HUDEP-2 (cell line): Measurements from ENCODE around the gene GMDS.

ENCODE experiments used
- DNase-seq, 76 experiments: peaks; one replicate each; lab custom pipeline; 2025; ENCODE audit not compliant: unreplicated experiment in 76 of 76; lab: John Stamatoyannopoulos, UW

The GMDS gene

DNA sequence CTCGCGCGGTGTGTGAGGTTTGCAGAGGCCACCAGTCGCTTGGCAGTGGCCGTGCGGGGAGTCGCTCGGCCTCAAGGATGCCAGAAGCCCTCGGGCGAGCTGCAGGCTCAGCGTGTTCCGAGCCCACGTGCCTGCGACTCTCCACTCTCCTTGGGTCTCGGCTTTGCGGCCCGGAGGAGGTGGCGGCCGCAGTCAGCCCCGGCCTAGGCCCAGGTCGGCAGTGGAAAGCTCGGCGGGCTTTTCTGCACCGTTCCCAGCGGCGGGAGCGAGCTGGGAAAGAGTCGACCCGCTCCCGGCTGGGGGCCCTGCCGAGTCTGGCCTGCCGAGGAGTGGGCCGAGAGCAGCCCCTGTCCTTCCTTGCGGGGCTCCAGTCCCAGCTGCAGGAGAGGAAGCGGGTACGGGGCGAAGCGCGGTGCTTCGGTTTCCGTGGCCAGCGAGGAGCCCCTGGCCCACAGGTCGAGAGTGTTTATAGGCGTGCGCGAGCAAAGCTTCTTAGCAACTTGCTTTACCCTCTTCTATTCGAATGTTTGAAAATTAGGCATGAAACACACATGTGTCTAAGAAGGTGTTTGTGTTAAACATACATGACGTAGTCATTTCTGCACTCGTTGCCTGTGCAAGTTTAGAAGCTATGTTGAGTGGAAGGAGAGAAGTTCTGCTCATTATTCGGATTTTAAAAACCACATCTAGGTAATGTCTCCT lies 630.1 kb downstream of the GMDS start:
- DNase-seq = no peak

DNA sequence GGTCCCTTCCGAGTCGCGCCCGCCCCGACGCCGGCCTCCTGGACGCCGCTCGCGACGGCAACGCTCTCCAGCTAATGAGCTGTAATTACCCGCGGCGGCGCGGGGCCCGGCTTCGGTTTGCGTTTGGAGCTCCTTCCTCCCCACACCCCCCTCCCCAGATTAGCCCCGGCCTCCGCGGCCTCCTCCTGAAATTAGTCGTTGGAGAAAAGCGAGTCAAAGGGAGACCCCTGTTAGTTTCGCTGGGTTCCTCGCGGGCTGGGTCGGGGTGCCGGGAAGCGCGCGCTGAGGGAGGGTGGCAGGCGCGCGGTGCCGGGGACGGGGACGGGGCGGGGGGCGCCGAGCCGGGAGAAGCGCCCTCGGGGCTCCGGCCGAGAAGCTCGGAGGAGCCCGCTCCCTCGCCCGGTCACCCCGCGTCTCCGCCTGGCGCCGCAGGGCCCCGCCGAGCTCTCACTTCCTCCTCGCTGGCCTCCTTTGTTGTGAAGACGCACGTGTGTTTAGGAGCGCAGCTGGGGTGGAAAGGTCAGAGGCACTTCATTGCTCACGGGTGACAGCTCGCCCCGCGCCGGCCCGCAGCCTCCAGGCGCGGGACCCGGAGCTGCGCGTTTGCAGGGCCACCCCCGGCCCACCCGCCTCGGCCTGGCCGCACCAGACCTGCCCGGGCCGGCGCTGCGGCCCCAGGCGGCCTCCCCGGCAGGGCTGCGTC lies 630.8 kb downstream of the GMDS start:
- DNase-seq = no peak

DNA sequence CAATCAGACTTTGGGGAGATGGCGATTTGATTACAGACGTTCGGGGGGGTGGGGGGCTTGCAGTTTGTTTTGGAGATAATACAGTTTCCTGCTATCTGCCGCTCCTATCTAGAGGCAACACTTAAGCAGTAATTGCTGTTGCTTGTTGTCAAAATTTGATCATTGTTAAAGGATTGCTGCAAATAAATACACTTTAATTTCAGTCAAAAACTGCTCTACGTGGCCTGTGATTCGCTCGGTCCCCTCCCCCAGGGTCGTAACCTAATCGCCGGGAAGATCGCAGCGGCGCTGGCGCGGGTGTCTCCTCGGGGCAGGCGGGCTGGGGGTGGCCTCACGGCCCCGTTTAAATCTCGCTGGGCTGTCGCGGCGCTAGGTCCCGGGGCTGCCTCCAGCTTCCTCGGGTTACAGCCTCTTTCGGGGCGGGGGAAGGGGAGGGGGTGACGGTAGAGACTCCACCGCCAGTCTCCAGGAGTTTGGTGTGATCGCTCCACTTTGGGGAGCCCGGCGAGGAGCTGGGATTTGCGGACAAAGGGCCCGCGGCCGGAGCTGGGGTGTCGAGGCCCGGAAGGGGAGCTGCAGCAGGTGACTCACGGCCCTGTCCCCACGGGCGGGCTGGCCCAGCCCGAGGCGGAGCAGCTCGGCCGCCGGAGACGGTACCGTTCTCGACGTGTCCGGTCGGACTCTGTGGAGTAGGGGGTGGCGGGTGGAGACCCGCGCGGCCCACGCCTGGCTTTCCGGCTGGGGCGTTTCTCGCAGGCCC lies 631.5 kb downstream of the GMDS start:
- no peak for DNase-seq

DNA sequence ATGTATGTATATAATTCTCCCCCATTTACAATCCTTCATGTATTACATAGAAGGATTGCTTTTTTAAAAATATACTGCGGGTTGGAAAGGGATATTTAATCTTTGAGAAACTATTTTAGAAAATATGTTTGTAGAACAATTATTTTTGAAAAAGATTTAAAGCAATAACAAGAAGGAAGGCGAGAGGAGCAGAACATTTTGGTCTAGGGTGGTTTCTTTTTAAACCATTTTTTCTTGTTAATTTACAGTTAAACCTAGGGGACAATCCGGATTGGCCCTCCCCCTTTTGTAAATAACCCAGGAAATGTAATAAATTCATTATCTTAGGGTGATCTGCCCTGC lies 632.1 kb downstream of the GMDS start:
- DNase-seq = no peak

DNA sequence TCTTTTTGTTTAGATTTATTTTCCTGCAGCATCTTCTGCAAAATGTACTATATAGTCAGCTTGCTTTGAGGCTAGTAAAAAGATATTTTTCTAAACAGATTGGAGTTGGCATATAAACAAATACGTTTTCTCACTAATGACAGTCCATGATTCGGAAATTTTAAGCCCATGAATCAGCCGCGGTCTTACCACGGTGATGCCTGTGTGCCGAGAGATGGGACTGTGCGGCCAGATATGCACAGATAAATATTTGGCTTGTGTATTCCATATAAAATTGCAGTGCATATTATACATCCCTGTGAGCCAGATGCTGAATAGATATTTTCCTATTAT lies 632.5 kb downstream of the GMDS start:
- DNase-seq = no peak

DNA sequence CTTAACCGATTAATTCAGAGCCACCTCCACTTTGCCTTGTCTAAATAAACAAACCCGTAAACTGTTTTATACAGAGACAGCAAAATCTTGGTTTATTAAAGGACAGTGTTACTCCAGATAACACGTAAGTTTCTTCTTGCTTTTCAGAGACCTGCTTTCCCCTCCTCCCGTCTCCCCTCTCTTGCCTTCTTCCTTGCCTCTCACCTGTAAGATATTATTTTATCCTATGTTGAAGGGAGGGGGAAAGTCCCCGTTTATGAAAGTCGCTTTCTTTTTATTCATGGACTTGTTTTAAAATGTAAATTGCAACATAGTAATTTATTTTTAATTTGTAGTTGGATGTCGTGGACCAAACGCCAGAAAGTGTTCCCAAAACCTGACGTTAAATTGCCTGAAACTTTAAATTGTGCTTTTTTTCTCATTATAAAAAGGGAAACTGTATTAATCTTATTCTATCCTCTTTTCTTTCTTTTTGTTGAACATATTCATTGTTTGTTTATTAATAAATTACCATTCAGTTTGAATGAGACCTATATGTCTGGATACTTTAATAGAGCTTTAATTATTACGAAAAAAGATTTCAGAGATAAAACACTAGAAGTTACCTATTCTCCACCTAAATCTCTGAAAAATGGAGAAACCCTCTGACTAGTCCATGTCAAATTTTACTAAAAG lies 633.0 kb downstream of the GMDS start:
- DNase-seq = no peak

DNA sequence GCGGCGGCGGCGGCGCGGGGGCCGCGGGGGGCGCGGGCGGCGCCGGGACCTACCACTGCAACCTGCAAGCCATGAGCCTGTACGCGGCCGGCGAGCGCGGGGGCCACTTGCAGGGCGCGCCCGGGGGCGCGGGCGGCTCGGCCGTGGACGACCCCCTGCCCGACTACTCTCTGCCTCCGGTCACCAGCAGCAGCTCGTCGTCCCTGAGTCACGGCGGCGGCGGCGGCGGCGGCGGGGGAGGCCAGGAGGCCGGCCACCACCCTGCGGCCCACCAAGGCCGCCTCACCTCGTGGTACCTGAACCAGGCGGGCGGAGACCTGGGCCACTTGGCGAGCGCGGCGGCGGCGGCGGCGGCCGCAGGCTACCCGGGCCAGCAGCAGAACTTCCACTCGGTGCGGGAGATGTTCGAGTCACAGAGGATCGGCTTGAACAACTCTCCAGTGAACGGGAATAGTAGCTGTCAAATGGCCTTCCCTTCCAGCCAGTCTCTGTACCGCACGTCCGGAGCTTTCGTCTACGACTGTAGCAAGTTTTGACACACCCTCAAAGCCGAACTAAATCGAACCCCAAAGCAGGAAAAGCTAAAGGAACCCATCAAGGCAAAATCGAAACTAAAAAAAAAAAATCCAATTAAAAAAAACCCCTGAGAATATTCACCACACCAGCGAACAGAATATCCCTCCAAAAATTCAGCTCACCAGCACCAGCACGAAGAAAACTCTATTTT lies 633.7 kb downstream of the GMDS start:
- peak in 3 of 76 experiments; percentile 9 to 34 (median 11) for DNase-seq

DNA sequence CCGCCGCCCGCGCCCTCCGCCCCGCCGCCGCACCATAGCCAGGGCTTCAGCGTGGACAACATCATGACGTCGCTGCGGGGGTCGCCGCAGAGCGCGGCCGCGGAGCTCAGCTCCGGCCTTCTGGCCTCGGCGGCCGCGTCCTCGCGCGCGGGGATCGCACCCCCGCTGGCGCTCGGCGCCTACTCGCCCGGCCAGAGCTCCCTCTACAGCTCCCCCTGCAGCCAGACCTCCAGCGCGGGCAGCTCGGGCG lies 634.2 kb downstream of the GMDS start:
- no peak for DNase-seq

DNA sequence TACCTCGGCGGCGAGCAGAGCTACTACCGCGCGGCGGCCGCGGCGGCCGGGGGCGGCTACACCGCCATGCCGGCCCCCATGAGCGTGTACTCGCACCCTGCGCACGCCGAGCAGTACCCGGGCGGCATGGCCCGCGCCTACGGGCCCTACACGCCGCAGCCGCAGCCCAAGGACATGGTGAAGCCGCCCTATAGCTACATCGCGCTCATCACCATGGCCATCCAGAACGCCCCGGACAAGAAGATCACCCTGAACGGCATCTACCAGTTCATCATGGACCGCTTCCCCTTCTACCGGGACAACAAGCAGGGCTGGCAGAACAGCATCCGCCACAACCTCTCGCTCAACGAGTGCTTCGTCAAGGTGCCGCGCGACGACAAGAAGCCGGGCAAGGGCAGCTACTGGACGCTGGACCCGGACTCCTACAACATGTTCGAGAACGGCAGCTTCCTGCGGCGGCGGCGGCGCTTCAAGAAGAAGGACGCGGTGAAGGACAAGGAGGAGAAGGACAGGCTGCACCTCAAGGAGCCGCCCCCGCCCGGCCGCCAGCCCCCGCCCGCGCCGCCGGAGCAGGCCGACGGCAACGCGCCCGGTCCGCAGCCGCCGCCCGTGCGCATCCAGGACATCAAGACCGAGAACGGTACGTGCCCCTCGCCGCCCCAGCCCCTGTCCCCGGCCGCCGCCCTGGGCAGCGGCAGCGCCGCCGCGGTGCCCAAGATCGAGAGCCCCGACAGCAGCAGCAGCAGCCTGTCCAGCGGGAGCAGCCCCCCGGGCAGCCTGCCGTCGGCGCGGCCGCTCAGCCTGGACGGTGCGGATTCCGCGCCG lies 634.7 kb downstream of the GMDS start:
- peak in 8 of 76 experiments; percentile 14 to 74 (median 28) for DNase-seq

DNA sequence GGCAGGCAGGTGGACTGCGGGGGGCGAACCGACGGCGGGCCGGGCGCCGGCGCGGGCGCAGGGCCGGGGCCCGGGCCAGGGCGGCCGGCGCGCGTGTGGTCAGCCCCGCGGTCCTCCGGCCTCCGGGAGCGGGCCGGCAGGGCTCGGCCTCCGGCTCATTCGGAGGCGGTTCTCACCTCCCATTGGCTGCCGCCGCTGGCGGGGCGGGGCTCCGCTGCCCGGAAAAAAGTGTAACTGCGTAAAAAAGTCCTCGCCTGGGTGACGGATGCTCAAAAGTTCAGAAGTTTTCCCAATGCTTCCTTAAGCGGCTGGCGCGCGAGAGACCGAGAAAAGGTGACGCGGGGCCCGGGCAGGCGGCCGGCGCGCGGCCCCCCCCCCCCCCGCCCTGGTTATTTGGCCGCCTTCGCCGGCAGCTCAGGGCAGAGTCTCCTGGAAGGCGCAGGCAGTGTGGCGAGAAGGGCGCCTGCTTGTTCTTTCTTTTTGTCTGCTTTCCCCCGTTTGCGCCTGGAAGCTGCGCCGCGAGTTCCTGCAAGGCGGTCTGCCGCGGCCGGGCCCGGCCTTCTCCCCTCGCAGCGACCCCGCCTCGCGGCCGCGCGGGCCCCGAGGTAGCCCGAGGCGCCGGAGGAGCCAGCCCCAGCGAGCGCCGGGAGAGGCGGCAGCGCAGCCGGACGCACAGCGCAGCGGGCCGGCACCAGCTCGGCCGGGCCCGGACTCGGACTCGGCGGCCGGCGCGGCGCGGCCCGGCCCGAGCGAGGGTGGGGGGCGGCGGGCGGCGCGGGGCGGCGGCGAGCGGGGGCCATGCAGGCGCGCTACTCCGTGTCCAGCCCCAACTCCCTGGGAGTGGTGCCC lies 635.5 kb downstream of the GMDS start, which contains the start of gene FOXC1:
Gene FOXC1 (plus strand): TSS at position 268 of the 849 bp plus-strand sequence. CDS start 531 bp downstream, at position 799.
- DNase-seq = peak in 49 of 76 experiments; percentile 9 to 71 (median 38)

DNA sequence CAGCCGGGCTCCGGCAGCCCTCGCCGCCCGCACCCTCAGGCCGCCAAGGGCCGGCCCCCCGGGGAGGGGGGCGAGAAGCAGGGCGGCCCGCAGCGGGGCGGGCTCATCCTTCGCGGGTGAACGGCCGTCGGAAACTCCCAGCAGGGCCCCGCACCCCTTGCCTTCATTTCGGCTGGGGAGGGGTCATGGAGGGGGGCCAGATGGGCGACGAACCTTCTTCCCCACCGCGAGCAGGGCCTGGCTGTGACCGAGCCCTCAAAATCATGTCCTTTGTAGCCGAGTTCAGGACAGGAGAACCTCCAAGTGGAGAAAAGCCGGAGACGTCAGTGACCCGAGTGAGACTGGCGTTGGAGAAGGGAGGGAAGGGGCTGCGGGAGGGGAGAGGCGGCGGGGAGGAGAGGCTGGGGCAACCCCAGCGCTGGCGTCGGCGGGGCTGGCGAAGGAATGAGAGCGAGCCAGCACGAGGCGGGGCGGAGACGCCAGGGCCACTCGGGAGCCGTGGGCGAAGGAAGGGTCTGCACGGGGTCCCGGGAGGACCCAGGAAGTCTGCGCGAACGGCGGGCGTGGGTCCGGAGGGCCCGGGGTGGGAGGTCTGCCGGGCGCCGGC lies 636.3 kb downstream of the GMDS start:
- no peak for DNase-seq

DNA sequence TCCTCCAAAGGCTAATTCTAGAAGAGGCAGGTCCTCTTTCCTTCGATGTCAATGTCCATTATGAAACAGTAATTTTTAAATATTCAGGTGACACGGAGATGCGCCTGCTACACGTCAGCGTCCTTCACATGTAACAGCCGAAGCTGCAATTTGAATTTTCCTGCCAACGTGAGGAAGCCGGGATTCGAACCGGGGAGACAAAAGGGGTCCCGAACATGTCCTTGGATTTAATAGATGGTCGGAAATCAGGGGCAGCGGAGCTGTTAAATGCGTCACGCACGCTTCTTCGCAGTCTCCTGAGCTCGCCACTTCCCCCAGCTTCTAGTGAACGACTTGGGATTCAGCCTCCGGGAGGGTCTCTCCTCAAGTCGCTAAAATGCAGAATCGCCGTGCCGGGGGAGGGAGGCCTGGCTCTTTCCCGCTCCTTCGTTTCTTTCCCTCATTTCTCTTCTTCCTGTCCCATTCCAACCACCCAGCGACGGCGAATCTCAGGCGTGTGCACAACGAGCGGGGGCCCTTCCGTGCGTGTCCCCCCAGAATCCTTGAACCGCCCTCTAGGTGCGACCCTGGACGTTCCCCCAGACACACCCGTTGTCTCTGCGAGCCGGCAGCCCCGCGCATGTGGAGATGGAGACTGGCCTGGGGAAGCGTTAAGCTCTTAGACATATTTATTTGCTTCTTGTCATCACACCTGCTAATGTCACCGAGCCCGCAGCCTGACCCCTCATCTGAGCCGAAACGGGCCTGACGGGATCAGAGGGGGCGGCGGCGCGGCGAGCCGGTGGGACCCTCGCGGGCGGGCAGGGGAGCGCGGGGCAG lies 637.0 kb downstream of the GMDS start:
- peak in 1 of 76 experiments; percentile 19 for DNase-seq

DNA sequence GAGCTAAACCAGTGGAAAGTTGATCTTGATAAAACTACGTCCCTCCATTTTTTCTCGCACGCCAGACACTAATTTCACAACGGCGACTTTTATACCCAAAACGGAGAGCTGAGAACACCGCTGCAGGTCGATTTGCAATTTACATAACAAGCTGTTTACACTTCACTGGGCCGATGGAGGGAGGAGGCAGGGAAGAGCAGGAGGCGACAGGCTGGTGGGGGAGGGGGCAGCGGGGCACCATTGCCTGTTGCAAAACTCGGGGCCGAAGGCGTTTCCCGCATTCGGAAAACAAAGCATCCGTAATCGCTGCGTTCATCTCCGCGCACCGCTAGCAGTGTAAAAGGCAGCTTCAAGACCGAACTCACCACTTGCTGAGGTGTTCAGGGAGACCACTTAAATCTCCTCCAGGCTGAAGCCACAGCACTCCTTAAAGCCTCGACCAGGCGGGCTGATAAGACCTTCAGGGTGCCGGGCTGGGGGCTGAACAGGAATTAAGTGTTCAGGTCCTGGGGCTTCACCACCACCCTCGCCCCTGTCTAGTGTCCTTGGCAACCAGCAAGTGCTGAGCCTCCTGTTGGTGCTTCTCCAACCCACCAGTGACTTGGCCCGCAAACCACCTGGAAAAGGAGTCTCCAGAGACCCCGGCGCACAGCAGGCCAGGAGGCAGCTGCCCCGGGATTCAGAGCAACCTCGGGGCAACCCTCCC lies 637.7 kb downstream of the GMDS start:
- peak in 1 of 76 experiments; percentile 46 for DNase-seq

DNA sequence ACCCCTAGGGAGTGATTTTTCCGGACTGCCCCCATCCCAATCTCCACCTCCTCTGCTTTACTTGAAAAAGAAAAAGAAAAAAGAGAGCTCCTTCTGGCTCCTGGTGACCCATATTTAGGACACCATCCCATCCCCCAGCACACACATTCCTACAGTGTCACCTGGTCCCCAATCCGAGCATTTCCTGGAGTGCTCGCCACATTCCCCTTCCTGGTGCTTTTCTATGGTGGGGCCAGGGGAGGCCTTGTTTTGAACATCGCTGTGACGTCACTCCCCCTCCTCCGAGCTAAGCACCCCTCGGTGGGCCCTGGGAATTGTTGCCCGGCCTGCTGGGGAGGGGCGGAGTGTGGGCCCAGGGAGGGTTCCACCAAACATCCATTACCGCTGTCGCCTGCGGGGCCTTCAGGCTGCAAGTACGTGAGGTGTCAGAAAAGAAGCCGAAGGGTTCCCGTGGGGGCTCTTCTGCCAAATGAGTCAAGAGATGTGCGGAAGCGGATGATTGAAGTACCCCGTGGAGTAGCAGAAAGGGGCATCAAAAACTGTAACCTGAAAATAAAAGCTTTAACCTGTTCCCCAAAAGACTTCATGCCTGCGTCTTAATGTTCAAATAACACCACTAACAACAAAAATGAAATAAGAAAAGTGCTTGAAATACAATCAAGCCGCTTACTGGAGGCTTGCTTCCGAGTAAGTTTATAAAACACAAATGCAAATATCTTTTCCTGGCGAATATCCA lies 638.5 kb downstream of the GMDS start:
- no peak for DNase-seq

DNA sequence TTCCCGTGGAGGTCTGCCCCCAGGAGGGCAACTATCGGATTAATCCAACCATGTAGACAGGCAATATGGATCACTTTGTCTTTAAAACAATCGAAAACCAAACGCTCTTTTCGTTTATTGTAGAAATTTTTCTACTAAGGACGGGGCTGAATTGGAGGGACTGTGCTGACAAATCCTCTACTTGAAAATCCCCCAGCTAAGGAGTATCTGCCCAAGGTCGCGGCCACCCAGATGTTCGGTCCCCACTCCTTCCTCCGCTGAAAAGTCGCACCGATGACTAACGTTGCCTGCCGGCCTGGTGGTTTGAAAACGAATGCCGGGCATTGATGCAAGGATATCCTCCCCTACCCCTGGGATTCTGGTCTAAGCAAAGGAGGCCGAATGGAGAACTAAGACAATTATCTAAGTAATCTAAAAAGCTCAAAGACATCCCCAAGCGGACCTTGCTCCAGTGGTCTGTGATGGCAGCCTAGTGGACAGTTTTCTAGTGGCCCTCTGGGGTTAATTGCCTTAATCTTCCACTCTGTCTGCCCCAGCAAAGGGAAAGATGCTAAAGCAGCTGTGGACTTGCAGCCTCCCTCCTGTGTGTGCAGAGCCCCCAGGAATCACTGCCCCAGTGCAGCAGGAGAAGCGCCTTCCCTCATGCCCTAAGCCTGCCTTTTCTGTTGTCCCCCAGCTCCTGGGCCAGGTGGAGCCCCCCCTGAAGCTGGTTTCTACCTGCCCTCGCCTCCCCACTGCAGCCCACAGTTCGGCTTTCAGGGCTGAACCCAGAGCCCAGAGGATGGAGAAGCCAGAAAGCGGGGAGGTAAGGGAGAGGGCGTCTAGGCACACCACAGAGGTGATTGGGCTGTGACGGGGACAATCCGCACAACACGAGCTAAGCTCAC lies 639.3 kb downstream of the GMDS start:
- no peak for DNase-seq
